HG02798 (cell line): ENCODE data around the gene GTF3C1.

Experiments
- ATAC-seq: cut with Tn5 transposase; IDR thresholded peaks from one replicate; pipeline ENCODE4 v1.9.1; 2021; ENCODE audit warnings: mild to moderate bottlenecking; ENCODE audit not compliant: unreplicated experiment, poor library complexity

The GTF3C1 gene

DNA sequence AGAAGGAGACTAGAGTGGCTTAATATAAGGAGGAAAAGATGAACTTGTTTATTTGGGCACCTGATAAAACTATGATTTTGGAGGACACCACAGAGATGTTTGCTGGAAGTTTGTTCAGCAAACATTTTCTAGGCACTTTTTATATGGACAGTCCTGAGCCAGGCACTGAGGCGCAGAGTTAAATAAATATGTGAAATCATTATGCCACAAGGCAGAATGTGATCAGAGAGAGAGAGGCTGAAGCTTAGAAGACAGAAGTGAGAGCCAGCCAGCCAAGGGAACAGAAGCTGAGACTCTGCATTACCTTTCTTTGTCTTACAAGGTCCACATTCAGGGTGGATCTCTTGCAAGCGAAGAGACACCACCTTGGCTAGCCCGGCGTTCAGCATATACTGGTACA lies 21.4 kb downstream of the GTF3C1 start:
- ATAC-seq = no peak

DNA sequence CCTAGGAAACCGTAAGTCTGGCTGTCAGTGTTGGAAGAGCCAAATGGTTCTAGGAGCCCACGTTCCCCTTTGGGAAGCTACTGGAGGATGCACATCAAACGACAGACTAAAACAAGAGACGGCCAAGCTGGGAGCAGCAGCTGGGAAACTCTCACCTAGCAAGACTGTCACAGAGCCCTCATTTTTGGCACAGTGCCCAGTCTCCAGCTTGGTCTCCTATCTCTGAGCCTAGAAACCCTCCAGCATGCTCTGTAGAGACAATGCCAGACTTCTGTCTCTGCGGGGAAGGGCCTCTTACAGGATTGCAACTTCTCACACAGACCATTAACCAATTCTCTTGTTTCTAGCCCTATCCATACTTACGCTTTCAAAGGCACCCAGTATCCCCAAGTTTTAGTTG lies 23.5 kb downstream of the GTF3C1 start:
- no peak for ATAC-seq

DNA sequence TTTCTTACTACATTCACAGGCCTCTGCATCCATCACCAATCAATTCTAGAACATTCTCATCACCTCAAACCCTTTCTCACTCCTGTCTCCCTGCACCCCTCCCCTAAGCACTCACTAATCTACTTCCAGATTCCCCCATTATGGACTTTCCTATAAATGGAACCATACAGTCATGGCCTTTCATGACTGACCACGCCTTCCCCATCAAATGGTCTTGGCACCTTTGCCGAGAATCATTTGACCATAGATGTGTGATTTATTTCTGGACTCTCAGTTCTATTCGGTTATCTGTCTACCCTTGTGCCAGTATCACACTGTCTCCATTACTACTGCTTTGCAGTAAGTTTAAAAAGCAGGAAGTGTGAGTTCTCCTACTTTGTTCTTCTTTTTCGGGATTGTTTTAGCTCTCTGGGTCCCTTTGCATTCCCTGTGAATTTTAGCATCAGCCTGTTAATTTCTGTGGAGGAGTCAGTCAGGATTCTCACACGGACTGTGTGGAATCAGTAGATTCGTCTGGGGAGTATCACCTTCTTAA lies 27.5 kb downstream of the GTF3C1 start:
- ATAC-seq = no peak

GRCh38 chr16:27520982-27521673 lies 28.6 kb downstream of the GTF3C1 start:
- ATAC-seq = no peak

DNA sequence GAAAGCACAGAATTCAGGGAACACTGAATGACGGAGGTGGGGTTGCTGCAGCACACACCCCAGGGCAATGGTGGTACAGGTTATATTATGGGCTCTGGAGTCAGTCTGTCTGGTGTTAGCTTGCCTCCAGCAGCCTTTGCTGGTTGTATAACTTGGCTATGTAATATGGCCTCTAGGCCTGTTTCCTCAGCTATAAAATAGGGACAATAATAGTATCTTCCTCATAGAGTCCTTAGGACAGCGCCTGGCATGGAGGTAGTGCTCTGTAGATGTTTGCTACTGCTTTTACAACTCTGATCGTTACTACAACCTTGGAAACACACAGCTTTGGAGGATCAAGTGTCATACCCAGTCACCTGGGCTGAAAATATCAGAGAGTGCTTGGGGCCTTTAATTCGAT lies 31.5 kb downstream of the GTF3C1 start:
- ATAC-seq = no peak

DNA sequence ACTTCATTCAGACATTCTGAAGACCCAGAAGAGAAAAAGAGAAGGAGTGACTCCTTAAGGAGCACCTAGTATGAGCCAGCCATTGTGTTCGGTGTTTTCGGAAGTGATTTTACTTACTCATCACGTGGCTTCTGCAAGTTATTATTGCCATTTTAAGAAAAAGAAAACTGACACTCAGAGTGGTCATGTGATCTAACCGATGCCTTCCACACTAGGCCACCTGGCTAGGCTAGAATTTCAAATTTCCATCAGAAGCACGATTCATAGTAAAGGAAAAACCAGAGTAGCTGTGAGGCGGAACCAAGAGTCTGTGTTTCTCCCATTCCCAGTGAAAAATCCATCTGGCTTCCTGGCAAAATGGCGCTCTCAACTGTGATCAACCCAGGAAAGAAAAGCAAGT lies 32.0 kb downstream of the GTF3C1 start:
- no peak for ATAC-seq

DNA sequence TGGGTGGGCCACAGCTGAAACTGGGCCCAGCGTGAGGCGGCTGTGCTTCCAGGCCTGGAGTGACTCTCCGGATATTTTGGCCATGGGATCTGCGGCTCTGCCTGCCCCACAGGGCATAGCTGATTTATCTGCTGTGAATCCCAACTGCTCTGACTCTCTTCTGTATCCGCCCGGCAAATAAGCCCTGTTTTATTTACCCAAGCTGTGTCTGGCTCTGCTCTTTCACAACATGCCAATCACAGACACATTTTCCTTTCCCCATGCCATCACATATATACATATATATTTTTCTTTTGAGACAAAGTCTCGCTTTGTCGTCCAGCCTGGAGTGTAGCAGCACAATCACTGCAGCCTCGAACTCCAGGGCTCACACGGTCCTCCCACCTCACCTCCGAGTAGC lies 33.3 kb downstream of the GTF3C1 start:
- ATAC-seq = no peak

DNA sequence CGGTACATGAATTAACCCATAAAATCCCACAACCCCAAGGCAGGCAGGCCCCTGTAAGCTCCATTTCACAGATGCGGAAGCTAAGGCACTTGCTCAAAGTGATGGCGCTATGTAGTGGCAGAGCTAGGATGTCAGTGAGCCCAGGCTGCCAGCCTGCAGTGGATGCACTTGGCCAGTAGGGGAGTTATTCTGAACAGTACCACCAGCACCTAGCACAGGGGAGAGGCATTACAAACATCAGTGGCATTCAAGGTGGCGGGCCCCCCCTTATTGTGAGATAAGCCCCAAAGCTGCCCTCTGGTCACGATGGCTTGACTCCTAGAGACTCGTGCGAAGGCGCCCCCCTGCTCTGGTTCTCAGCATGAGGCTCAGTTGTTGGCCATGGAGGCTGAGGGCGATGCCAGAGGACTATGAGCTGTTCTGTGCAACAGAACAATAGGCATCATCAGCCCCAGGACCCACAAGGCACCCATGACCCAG lies 33.8 kb downstream of the GTF3C1 start:
- ATAC-seq = no peak

GRCh38 chr16:27514806-27515205 lies 34.9 kb downstream of the GTF3C1 start:
- ATAC-seq = no peak

- no peak for ATAC-seq
These were observed 37.9 kb downstream of the GTF3C1 start for GRCh38 chr16:27511657-27512448.

- ATAC-seq = no peak
These were observed 41.2 kb downstream of the GTF3C1 start for GRCh38 chr16:27508476-27508875.

DNA sequence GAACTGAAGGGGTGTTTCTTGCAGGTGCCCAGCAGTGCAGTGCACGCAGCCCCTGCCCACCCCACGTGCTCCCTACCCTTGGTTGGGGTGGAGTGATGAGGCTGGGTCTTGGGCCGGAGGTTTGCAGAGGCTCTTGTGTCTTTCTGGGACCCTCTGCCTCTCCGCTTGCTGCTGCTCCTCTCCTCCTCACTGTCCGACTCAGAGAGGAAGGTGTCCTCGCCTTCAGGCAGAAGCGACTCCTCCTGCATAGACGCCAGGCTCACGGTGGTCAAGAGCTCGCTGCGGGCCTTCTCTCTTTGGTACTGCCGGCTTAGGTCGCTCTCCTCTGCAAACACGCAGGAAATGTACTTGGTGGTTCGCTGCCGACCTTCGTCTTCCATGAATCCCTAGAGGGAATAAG lies 42.9 kb downstream of the GTF3C1 start:
- no peak for ATAC-seq

DNA sequence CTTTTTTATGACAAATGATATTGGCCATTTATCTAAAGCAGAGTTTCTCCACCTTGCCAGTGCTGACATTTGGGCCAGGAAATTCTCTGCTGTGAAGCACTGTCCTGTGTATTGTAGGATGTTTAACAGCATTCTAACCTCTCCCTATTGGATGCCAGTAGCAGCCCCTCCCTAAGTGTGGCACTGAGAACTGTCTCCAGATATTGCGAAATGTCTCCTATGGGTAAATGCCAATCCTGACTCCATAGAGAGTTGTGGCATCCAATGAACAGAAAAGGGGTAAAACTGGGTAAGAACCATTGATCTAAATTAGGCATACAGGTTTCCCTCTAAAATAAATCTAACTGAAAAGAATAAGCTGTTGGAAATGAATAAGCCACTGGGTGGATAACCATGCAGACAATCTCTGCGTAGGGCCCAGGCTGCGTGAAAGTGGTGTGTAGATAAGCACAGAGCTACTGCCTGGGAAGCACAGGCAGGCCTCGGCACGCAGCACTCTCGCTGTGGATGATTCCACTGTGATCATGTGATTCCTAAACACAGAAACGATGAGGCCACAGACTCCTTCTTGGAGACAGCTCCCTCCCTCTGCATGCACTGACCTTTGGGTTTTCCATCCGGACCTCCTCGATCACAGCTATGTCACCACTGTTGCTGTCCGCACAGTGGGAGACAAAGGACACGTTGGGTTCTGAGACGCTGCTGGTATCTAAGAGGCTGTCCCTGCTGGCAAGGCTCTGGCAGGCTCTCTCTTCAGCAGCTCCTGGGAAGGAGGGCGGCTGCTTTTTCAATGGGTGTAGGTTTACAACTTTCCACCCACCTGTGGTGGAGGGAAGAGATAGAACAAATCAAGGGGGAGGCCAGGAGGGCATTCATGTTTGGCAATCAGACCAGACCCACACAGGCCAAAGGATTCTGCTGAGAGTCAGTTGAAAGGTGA lies 44.1 kb downstream of the GTF3C1 start:
- ATAC-seq = no peak

DNA sequence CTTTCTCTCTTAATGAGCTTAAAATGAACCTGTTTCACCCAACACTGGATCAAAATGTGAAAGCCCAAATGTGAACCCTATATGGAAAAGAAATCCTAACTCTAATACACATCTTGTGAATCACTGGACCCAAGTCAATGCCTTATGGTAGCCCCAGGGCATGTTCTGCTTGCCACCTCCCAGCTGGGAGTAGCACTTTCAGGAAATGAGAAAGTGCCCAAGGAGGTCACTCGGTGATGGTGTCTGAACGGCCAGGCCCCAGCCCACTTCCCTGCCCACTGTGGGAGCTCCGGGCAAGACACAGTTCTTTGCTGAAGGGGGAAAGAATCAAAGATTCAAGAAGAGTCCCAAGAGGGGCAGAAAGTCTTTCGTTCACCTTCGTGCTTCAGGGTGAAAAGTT lies 46.1 kb downstream of the GTF3C1 start:
- no peak for ATAC-seq

DNA sequence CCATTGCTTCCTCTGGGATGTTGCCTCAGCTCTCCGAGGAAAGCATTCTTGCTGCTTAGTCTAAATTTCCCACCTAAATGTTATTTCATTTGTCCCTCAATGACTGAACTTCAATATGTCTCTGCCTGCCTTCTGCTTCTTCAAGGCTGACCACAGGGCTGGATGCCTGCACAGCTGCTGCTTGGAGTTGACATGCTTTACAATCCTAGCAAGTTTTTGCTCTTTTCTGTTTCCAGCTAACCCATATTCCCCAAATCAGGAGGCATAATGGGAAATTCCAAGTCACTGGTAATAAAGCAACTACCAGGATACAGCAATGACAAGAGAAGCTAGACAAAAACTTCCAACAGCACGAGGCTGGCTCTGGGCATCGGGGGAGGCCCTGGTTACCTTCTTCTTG lies 48.9 kb downstream of the GTF3C1 start:
- ATAC-seq = no peak

- ATAC-seq = no peak
These were observed 50.1 kb downstream of the GTF3C1 start for GRCh38 chr16:27499659-27500055.

DNA sequence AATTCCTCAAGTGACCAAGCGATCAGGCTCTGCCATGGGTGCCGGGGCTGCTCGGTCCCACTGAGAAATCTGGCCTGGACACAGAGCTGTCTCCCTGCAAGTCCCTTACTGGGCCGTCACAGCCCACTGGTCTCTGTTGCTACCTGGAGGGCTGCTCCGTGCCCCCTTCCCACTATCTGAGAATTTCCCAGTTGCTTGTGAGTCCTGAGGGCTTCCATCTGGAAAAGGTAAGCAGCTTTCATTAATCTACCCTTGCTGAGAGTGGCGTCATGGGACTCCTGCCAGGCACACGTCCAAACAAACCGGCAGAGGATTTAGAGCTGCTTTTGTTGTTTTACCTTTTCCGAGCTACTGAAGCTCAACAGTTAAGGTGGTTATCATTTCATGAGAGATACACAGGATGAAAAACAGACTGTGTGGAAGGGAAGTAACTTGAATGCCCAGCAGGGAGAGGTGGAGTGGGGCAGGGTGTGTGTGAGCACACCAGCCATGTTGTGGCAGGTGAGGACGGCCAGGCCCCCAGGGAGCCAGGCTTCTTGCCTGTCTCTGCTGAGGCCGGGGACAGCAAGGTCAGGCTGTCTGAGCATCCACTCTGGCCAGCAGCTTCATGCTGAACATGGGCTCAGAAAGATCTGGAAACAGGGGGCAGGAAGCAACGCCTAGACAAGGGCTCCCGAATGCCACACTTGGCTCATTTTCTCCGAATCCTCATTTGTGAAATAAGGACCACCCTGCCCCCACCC lies 50.6 kb downstream of the GTF3C1 start:
- ATAC-seq = no peak

DNA sequence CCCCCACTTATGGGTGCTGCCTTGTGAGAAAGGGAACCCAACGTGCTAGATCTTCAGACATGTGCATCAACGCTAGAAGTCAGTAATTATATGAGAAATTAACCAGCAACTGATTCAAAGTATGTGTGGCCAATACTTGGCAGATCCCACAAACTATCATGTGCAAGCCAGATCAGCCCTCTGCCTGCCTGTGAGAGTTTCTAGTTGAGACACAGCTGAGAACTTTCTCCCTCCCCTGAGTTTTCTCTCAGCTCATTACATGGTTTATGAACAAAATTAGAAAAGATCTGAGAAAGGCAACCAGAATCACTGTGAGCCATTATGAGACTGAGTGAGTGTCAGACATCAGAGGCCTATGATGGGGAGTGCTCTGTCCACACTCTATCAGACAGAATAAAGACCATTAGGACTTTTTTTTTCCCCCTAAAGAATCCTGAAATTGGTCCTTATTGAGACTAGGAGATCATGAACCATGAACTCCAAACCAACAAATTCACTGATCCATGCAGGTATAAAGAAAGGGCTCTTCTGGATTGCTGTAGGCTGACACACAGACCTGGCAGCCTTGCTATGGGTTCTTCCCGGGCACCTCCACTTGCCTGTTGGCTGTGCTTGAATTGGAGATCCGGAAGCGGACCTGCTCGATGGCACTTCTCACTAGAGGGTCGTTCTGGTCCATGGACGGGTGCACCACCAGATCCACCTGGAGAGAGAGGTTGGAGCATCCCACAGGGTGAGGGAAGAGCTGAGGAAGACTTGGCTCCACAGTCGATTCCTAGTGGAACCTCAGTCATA lies 51.5 kb downstream of the GTF3C1 start:
- ATAC-seq = no peak

- no peak for ATAC-seq
These were observed 54.5 kb downstream of the GTF3C1 start for GRCh38 chr16:27495191-27495590.
